ENCODE measurements around the gene IFT43. TPM values are rescaled to one million over a fixed set of nuclear protein-coding genes. Genes with fewer than 3 reads are reported as not detected.
"Not testable (repeated sequence)": the region's sequence is repeated elsewhere in the genome, so short reads cannot be mapped to it uniquely, and the experiment has no call there.

Gene IFT43
- total RNA-seq, 1 experiment from 2014 or later, result 19.5 TPM

DNA sequence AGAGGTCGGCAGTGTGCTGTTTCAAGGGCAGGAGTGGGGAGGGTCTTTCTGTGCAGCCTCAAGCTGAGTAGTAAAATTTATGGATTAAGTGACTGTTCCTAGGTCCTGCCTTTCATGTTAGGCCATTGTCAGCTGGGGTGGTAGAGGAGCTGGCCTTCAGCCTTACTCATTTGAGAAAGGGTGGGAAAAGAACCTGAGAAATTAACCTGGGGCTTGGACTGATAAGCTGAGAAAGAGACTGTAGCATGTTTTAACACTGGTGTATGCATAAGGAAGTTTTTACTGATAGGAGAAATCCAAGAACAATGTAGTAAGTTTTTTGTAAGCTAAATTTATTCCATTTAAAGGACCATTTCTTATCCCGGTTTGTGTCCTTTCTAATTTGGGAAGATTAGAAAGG, 20.7 kb downstream of the IFT43 start:
- H3K27me3 Mint-ChIP-seq (ENCODE audit: insufficient read depth, unreplicated experiment), result no peaks in the 10 kb centered on the region
- H3K36me3 Mint-ChIP-seq (ENCODE audit: insufficient read depth, unreplicated experiment), result peaks cover 24% of the 10 kb centered on the region
- no TSS peak for BruUV-seq (replicated peaks)
- ChIA-PET POLR2A (no interaction called here), CTCF (no interaction called here)
- Histone ChIP-seq H3K36me3 (ENCODE audit: control insufficient read depth, insufficient read depth, low read length) (no peaks in the 10 kb centered on the region), H3K9me3 (peaks cover 13% of the 10 kb centered on the region), H3K4me3 (ENCODE audit: low read depth, low read length) (no peak overlapping the region), H3K4me1 (no peaks in the 10 kb centered on the region), H3K27me3 (replicated peaks; ENCODE audit: control insufficient read depth, insufficient read depth, low read length) (no peaks in the 10 kb centered on the region)
- intact Hi-C loops (cut with micrococcal nuclease; ENCODE audit: unreplicated experiment), result no loop called here
- H3K4me1 Mint-ChIP-seq (ENCODE audit: low read depth, unreplicated experiment), result no peaks in the 10 kb centered on the region
- TF ChIP-seq CTCF (IDR thresholded peaks at IDR 0.05; ENCODE audit: insufficient read depth in 1 of 2, low read depth in 1 of 2, low read length in 1 of 2, severe bottlenecking in 1 of 2, unreplicated experiment in 1 of 2), result no peak
- H3K4me3 Mint-ChIP-seq (ENCODE audit: unreplicated experiment), result no peak overlapping the region
- H3K27ac Mint-ChIP-seq (ENCODE audit: unreplicated experiment), result no peak overlapping the region
- no peak for DNase-seq
- peaks cover 23% of the 10 kb centered on the region for H3K9me3 Mint-ChIP-seq (ENCODE audit: unreplicated experiment)

DNA sequence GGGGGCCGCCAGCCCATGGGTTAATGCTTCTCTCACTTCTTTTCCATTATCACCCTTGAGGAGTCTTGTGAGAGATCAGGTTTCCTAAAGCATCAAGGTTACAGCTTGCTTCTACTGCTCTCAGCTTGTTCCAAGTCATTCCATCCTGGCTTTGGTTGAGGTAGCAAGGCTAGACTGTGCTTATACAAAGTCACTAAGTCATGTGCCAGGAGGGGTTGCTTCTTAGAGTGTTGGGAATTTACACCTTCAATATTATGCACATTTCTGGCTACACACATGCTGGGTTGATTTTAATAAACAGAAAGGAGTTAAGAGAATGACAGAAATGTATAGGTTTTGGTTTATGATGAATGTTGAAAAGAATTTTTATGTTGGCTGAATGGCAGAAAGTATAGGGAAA, 21.8 kb downstream of the IFT43 start:
- H3K36me3 Mint-ChIP-seq (ENCODE audit: insufficient read depth, unreplicated experiment), result peaks cover 22% of the 10 kb centered on the region
- intact Hi-C loops (cut with micrococcal nuclease; ENCODE audit: unreplicated experiment), result no loop called here
- H3K9me3 Mint-ChIP-seq (ENCODE audit: unreplicated experiment), result peaks cover 21% of the 10 kb centered on the region
- ChIA-PET CTCF (no interaction called here), POLR2A (no interaction called here)
- Histone ChIP-seq H3K4me1 (no peaks in the 10 kb centered on the region), H3K9me3 (peaks cover 13% of the 10 kb centered on the region), H3K4me3 (ENCODE audit: low read depth, low read length) (no peak overlapping the region), H3K27me3 (replicated peaks; ENCODE audit: control insufficient read depth, insufficient read depth, low read length) (no peaks in the 10 kb centered on the region), H3K36me3 (ENCODE audit: control insufficient read depth, insufficient read depth, low read length) (no peaks in the 10 kb centered on the region)
- DNase-seq, result no peak
- BruUV-seq (replicated peaks), result no TSS peak
- H3K27ac Mint-ChIP-seq (ENCODE audit: unreplicated experiment), result no peak overlapping the region
- no peak for TF ChIP-seq CTCF (IDR thresholded peaks at IDR 0.05; ENCODE audit: insufficient read depth in 1 of 2, low read depth in 1 of 2, low read length in 1 of 2, severe bottlenecking in 1 of 2, unreplicated experiment in 1 of 2)
- H3K4me3 Mint-ChIP-seq (ENCODE audit: unreplicated experiment), result no peak overlapping the region
- H3K27me3 Mint-ChIP-seq (ENCODE audit: insufficient read depth, unreplicated experiment), result no peaks in the 10 kb centered on the region
- H3K4me1 Mint-ChIP-seq (ENCODE audit: low read depth, unreplicated experiment), result no peaks in the 10 kb centered on the region

DNA sequence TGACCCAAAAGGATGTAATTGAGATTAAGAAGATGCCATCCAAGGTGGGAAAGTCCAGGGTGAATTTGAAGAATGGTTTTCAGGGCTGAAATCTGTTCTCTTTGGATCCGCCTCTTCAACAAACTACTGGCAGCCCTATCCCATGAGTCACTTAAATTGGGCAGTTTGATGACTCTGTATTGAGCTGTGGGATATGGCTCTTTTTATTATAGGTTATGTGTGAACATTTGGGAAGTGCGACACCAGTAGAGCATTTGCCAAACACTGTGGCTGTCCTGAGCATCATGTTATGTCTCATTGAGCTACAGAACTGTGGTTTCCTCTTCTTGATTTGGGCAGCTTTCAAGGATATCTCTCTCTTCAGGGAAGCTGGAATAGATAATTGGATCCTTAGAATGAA, 22.3 kb downstream of the IFT43 start:
- no peak overlapping the region for H3K4me3 Mint-ChIP-seq (ENCODE audit: unreplicated experiment)
- H3K36me3 Mint-ChIP-seq (ENCODE audit: insufficient read depth, unreplicated experiment), result peaks cover 19% of the 10 kb centered on the region
- H3K4me1 ChIP-seq, result no peaks in the 10 kb centered on the region
- no peaks in the 10 kb centered on the region for H3K27me3 ChIP-seq (replicated peaks; ENCODE audit: control insufficient read depth, insufficient read depth, low read length)
- no peaks in the 10 kb centered on the region for H3K4me1 Mint-ChIP-seq (ENCODE audit: low read depth, unreplicated experiment)
- ChIA-PET CTCF (no interaction called here), POLR2A (no interaction called here)
- no peak overlapping the region for H3K27ac Mint-ChIP-seq (ENCODE audit: unreplicated experiment)
- peaks cover 13% of the 10 kb centered on the region for H3K9me3 ChIP-seq
- H3K36me3 ChIP-seq (ENCODE audit: control insufficient read depth, insufficient read depth, low read length), result no peaks in the 10 kb centered on the region
- TF ChIP-seq CTCF (IDR thresholded peaks at IDR 0.05; ENCODE audit: insufficient read depth in 1 of 2, low read depth in 1 of 2, low read length in 1 of 2, severe bottlenecking in 1 of 2, unreplicated experiment in 1 of 2), result no peak
- BruUV-seq (replicated peaks), result no TSS peak
- no peak for DNase-seq
- H3K9me3 Mint-ChIP-seq (ENCODE audit: unreplicated experiment), result peaks cover 16% of the 10 kb centered on the region
- no peaks in the 10 kb centered on the region for H3K27me3 Mint-ChIP-seq (ENCODE audit: insufficient read depth, unreplicated experiment)
- intact Hi-C loops (cut with micrococcal nuclease; ENCODE audit: unreplicated experiment), result no loop called here
- H3K4me3 ChIP-seq (ENCODE audit: low read depth, low read length), result no peak overlapping the region

DNA sequence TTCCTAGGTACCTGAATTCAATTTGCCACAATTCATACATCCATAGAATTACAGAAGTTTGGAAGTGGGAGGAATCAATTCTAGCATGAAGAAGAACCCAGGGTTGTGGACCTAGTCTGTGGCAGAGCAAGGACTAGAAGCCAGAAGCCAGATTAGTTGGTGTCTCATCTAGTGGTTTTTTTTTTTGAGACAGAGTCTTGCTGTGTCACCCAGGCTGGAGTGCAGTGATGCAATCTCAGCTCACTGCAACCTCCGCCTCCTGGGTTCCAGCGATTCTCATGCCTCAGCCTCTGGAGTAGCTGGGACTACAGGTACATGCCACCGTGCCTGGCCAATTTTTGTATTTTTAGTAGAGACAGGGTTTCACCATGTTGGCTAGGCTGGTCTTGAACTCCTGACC, 24.1 kb downstream of the IFT43 start:
- POLR2A ChIA-PET, result interaction anchor here (0.5 kb wide), 1 partner anchor 356 kb away, joined by 4 read pairs; no protein-coding TSS in a partner anchor
- H3K27ac Mint-ChIP-seq (ENCODE audit: unreplicated experiment); CTCF ChIA-PET; H3K9me3 ChIP-seq; H3K4me1 Mint-ChIP-seq (ENCODE audit: low read depth, unreplicated experiment); H3K36me3 ChIP-seq (ENCODE audit: control insufficient read depth, insufficient read depth, low read length); intact Hi-C loops (cut with micrococcal nuclease; ENCODE audit: unreplicated experiment); DNase-seq; H3K4me3 Mint-ChIP-seq (ENCODE audit: unreplicated experiment); BruUV-seq (replicated peaks); H3K9me3 Mint-ChIP-seq (ENCODE audit: unreplicated experiment); H3K4me1 ChIP-seq; H3K27me3 Mint-ChIP-seq (ENCODE audit: insufficient read depth, unreplicated experiment); H3K4me3 ChIP-seq (ENCODE audit: low read depth, low read length); H3K27me3 ChIP-seq (replicated peaks; ENCODE audit: control insufficient read depth, insufficient read depth, low read length): not testable (repeated sequence)
- peaks cover 17% of the 10 kb centered on the region for H3K36me3 Mint-ChIP-seq (ENCODE audit: insufficient read depth, unreplicated experiment)
